T-helper 2 cell treated with Interferon-gamma antibody and Interleukin-4, amounts not matched to agents 5 μg/mL and 100 μg/mL, for 36 hours (primary cell): ENCODE measurements around the gene HBA1.
"Not testable (repeated sequence)": the region's sequence is repeated elsewhere in the genome, so short reads cannot be mapped to it uniquely, and the experiment has no call there.

Experiments used
- DNase-seq: peaks from one replicate; pipeline ENCODE4 v3.0.0; 2021; ENCODE audit warnings: low spot score
- H3K27ac Mint-ChIP-seq: one replicate; pipeline ENCODE4 v1.8.0; 2021; ENCODE audit warnings: mild to moderate bottlenecking, mixed read lengths
- H3K27me3 Mint-ChIP-seq: one replicate; pipeline ENCODE4 v1.8.0; 2021; ENCODE audit warnings: low read depth, mixed read lengths
- H3K36me3 Mint-ChIP-seq: one replicate; pipeline ENCODE4 v1.8.0; 2021; ENCODE audit warnings: low read depth, mixed read lengths
- H3K4me1 Mint-ChIP-seq: one replicate; pipeline ENCODE4 v1.8.0; 2021; ENCODE audit warnings: low read depth, mixed read lengths
- H3K4me3 Mint-ChIP-seq: one replicate; pipeline ENCODE4 v1.8.0; 2022; ENCODE audit warnings: mild to moderate bottlenecking, moderate library complexity, mixed read lengths
- H3K9me3 Mint-ChIP-seq: one replicate; pipeline ENCODE4 v1.8.0; 2021; ENCODE audit warnings: mixed read lengths

Gene HBA1

GRCh38 chr16:176477-177382 lies at the start of gene HBA1:
Gene HBA1, plus strand, starts transcription at chr16:176680. Its CDS starts 37 bp downstream, at chr16:176717.
- H3K4me1 Mint-ChIP-seq, DNase-seq, H3K27ac Mint-ChIP-seq, H3K4me3 Mint-ChIP-seq, H3K36me3 Mint-ChIP-seq, H3K9me3 Mint-ChIP-seq: not testable (repeated sequence)
- peaks cover 53% of the 10 kb centered on the region for H3K27me3 Mint-ChIP-seq

GRCh38 chr16:129075-129474 lies 47.4 kb upstream of the HBA1 start:
- peak overlapping the region; percentile 36 for H3K27ac Mint-ChIP-seq
- H3K9me3 Mint-ChIP-seq, result no peaks in the 10 kb centered on the region
- no peak overlapping the region for H3K4me3 Mint-ChIP-seq
- H3K4me1 Mint-ChIP-seq, result peaks cover 23% of the 10 kb centered on the region
- H3K27me3 Mint-ChIP-seq, result no peaks in the 10 kb centered on the region
- DNase-seq, result no peak
- H3K36me3 Mint-ChIP-seq, result no peaks in the 10 kb centered on the region

GRCh38 chr16:130533-131173 lies 45.8 kb upstream of the HBA1 start:
- peaks cover 2% of the 10 kb centered on the region for H3K36me3 Mint-ChIP-seq

GRCh38 chr16:132120-132519 lies 44.4 kb upstream of the HBA1 start:
- Mint-ChIP-seq H3K4me3 (no peak overlapping the region), H3K4me1 (peaks cover 35% of the 10 kb centered on the region), H3K27me3 (no peaks in the 10 kb centered on the region), H3K9me3 (no peaks in the 10 kb centered on the region), H3K36me3 (peaks cover 5% of the 10 kb centered on the region), H3K27ac (no peak overlapping the region)
- DNase-seq, result no peak

More at GRCh38 chr16:130533-131173, 45.8 kb upstream of the HBA1 start:
- Mint-ChIP-seq H3K9me3 (no peaks in the 10 kb centered on the region), H3K27ac (no peak overlapping the region), H3K4me1 (peaks cover 30% of the 10 kb centered on the region), H3K4me3 (no peak overlapping the region), H3K27me3 (no peaks in the 10 kb centered on the region)
- no peak for DNase-seq

- Mint-ChIP-seq H3K36me3 (peaks cover 5% of the 10 kb centered on the region), H3K9me3 (no peaks in the 10 kb centered on the region), H3K27me3 (no peaks in the 10 kb centered on the region), H3K4me3 (no peak overlapping the region), H3K27ac (no peak overlapping the region), H3K4me1 (peaks cover 35% of the 10 kb centered on the region)
- no peak for DNase-seq
These were observed 42.8 kb upstream of the HBA1 start for GRCh38 chr16:133716-134115.

- H3K27ac Mint-ChIP-seq, result peak overlapping the region; percentile 88
- peaks cover 5% of the 10 kb centered on the region for H3K36me3 Mint-ChIP-seq
- peak overlapping the region; percentile 87 for H3K4me3 Mint-ChIP-seq
- DNase-seq, result peak; percentile 18
- peaks cover 18% of the 10 kb centered on the region for H3K4me1 Mint-ChIP-seq
- no peaks in the 10 kb centered on the region for H3K27me3 Mint-ChIP-seq
- no peaks in the 10 kb centered on the region for H3K9me3 Mint-ChIP-seq
These were observed 38.4 kb upstream of the HBA1 start for GRCh38 chr16:138049-138417.

- H3K9me3 Mint-ChIP-seq, result no peaks in the 10 kb centered on the region
- peaks cover 4% of the 10 kb centered on the region for H3K36me3 Mint-ChIP-seq
- peaks cover 8% of the 10 kb centered on the region for H3K4me1 Mint-ChIP-seq
- H3K4me3 Mint-ChIP-seq, result no peak overlapping the region
- H3K27me3 Mint-ChIP-seq, result peaks cover 8% of the 10 kb centered on the region
- DNase-seq, result no peak
- no peak overlapping the region for H3K27ac Mint-ChIP-seq
These were observed 36.2 kb upstream of the HBA1 start for GRCh38 chr16:140175-140857.

- DNase-seq, result no peak
- Mint-ChIP-seq H3K36me3 (no peaks in the 10 kb centered on the region), H3K27ac (no peak overlapping the region), H3K9me3 (no peaks in the 10 kb centered on the region), H3K4me1 (no peaks in the 10 kb centered on the region), H3K27me3 (peaks cover 13% of the 10 kb centered on the region), H3K4me3 (no peak overlapping the region)
These were observed 34.0 kb upstream of the HBA1 start for GRCh38 chr16:142405-142967.

GRCh38 chr16:143047-143446 lies 33.4 kb upstream of the HBA1 start:
- H3K4me3 Mint-ChIP-seq, result no peak overlapping the region
- H3K27me3 Mint-ChIP-seq, result peaks cover 13% of the 10 kb centered on the region
- no peaks in the 10 kb centered on the region for H3K36me3 Mint-ChIP-seq

GRCh38 chr16:143456-143855 lies 33.0 kb upstream of the HBA1 start:
- Mint-ChIP-seq H3K36me3 (no peaks in the 10 kb centered on the region), H3K4me1 (no peaks in the 10 kb centered on the region), H3K4me3 (no peak overlapping the region), H3K27ac (no peak overlapping the region), H3K9me3 (no peaks in the 10 kb centered on the region), H3K27me3 (peaks cover 13% of the 10 kb centered on the region)
- no peak for DNase-seq

More at GRCh38 chr16:143047-143446, 33.4 kb upstream of the HBA1 start:
- Mint-ChIP-seq H3K27ac (no peak overlapping the region), H3K9me3 (no peaks in the 10 kb centered on the region), H3K4me1 (no peaks in the 10 kb centered on the region)
- no peak for DNase-seq

GRCh38 chr16:144797-145252 lies 31.7 kb upstream of the HBA1 start:
- H3K36me3 Mint-ChIP-seq, result no peaks in the 10 kb centered on the region
- H3K4me1 Mint-ChIP-seq, result no peaks in the 10 kb centered on the region
- peaks cover 18% of the 10 kb centered on the region for H3K27me3 Mint-ChIP-seq
- H3K9me3 Mint-ChIP-seq, result no peaks in the 10 kb centered on the region
- H3K27ac Mint-ChIP-seq, result no peak overlapping the region
- no peak for DNase-seq
- H3K4me3 Mint-ChIP-seq, result no peak overlapping the region

GRCh38 chr16:146646-147045 lies 29.8 kb upstream of the HBA1 start:
- H3K27ac Mint-ChIP-seq, result no peak overlapping the region
- no peaks in the 10 kb centered on the region for H3K36me3 Mint-ChIP-seq
- H3K27me3 Mint-ChIP-seq, result peaks cover 28% of the 10 kb centered on the region
- H3K4me3 Mint-ChIP-seq, result no peak overlapping the region
- H3K9me3 Mint-ChIP-seq, result no peaks in the 10 kb centered on the region
- no peak for DNase-seq
- H3K4me1 Mint-ChIP-seq, result no peaks in the 10 kb centered on the region

GRCh38 chr16:149024-149660 lies 27.3 kb upstream of the HBA1 start:
- Mint-ChIP-seq H3K27me3 (peaks cover 30% of the 10 kb centered on the region), H3K9me3 (no peaks in the 10 kb centered on the region), H3K27ac (no peak overlapping the region), H3K36me3 (no peaks in the 10 kb centered on the region), H3K4me3 (no peak overlapping the region), H3K4me1 (no peaks in the 10 kb centered on the region)
- DNase-seq, result no peak
